ENCODE data around the gene CNTN1. TPM values are rescaled to one million over a fixed set of nuclear protein-coding genes. Genes with fewer than 3 reads are reported as not detected.

CNTN1 gene
- polyA plus RNA-seq, 1 donor, result 17.3 TPM

- DNase-seq (ENCODE audit: low read depth), result no peak
Observed at GRCh38 chr12:41106315-41106714, 414.1 kb downstream of the CNTN1 start.

DNA sequence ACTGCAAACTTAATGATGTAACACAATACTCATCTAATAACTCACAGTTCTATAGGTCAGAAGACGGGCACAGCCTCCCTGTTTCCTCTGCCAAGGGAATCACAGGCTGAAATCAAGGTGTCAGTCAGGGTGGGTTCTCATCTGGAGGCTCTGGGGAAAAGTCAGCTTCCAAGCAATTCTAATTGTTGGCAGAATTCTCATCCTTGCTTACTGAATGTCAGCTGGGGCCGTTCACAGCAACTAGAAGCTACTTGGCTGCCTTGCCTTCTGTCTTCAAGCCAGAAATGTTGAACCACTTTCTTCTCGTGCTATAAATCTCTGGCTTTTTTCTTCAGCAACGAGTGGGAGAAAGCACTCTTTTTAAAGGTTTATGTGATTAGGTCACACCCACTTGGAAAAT is 415.8 kb downstream of the CNTN1 start:
- DNase-seq (ENCODE audit: low read depth), result peak; percentile 51

GRCh38 chr12:41112903-41113302 is 420.7 kb downstream of the CNTN1 start:
- DNase-seq (ENCODE audit: low read depth), result no peak

- DNase-seq (ENCODE audit: low read depth), result no peak
Observed at GRCh38 chr12:41120211-41120610, 428.0 kb downstream of the CNTN1 start.

GRCh38 chr12:41121374-41121773 is 429.1 kb downstream of the CNTN1 start:
- no peak for DNase-seq (ENCODE audit: low read depth)
